Stimulated activated CD8-positive, alpha-beta memory T cell treated with anti-CD3 and anti-CD28 coated beads, Interleukin-2, amount 100 ng/mL, for 48 hours (primary cell): Measurements from ENCODE around the gene PRKCSH.

ENCODE experiments used
- DNase-seq, 2 donors: peaks; one replicate each; pipeline ENCODE4 v3.0.0-alpha.2; 2020; ENCODE audit warnings: low read depth in 2 of 2

PRKCSH gene

DNA sequence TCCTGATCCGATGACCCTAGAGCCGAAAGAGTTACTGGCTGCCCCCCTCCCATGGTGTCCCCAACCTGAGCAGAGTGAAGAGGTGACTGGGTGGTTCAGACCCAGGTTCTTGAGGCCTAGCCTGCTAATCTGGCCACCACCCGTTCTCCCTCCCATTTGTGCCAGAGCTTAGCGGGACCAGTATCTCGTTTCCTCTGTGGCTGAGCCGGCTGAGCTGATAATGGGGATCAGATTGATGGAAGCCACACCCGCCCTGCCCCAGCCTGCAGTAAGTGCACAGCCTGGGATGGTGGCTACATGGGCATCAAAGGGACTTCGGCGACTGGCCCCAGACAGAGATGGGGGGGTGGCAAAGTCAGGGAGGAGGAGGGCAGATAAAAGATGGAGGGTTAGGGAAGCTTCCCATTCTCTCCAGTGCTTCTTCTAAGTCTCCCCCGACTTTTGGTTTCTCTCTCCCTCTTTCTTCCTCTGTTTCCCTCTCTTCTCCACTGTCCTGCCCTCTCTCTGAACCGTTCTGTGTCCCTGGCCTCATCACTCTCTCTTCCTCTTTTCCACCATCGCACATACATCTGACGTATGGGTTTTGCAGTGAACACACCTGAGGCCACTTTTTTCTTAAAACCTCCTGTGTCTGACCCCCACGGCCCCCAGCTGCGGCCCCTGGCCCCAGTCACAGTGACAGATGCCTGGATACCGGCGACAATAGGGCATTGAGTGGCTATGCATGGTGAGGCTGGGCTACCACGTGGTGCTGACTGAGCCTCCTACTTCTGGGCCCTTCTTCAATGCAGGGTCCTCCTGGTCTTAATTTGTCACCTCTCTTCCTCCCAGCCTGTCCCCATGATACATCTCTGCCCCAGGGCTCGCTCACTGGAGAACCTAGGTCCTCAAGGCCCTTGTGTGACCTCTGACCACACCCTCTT lies 43.0 kb downstream of the PRKCSH start:
- DNase-seq = no peak

DNA sequence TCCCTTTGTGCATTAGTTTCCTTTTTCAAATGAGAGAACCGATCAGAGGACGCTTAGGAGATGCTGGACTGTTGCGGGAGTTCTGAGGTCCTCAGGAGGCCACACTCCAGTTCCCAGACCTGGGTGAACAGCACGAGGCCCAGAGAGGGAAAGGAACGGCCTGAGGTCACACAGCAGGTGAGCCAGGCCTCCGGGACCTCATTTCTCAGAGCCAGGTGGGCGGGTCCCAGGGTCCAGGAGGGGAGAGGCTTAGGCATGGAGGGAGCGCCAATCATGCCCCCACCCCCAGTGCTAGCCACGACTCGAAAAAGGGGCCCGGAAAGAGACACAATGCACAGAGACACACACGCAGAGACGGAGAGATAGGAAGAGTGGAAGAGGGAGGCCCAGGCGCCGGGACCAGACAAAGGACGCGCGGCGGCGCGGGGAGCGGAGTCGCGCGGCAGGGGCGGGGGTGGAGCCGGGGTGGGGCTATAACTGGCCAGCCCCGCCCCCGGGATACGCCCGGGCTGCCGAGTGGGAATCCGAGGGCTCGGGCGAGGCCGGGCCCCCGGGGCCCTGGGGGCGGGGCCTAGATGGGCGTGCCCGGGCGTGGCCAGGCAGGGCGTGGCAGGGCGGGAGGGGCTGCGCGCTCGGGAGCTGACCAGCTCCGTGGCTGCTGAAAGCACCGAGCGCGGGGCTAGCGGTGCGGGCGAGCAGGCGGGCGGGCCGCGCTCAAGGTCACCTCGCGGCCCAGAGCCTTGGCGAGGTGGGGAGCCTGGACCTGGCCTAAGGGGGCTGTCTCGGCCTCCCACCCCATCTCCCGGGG lies 43.9 kb downstream of the PRKCSH start:
- DNase-seq = peak; percentile 9 to 23

DNA sequence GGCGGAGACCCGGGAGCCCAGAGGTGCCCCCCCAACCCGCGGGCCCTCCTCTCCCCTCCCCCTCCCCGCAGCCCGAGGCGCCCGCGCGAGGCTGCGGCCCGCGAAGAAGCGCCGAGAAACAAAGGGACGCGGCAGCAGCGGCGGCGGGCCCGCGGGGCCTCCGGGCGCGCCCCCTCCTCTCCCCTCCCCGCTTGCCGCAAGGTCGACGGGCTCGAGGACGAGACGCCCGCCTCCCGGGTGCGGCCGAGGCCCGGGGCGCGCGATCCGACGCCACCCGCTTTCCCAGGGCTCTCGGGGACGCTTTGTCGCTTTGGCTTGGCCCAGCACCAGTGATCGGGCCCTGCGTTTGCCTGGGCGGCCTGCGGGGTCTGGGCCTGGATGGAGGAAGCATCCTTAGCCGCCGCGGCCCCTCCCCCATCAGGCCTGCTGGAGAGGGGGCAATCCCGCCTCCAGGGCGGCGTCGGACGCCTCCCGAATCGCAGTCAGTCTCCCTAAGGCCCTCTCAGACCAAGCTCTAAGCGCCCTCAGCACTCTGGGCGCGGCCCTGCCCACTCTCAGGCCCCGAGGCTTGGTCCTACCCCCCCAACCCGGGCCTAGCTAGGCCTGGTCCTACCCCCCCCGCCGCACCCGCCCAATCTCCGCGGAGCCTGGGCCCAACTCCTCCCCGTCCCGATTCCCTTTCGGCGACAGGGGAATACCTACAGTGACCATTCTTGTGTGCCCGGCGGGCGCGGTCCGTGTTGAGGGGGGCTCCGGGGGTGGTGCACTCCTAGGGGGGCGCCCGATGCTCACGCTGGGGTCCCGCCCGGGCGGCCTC lies 44.7 kb downstream of the PRKCSH start:
- no peak for DNase-seq

DNA sequence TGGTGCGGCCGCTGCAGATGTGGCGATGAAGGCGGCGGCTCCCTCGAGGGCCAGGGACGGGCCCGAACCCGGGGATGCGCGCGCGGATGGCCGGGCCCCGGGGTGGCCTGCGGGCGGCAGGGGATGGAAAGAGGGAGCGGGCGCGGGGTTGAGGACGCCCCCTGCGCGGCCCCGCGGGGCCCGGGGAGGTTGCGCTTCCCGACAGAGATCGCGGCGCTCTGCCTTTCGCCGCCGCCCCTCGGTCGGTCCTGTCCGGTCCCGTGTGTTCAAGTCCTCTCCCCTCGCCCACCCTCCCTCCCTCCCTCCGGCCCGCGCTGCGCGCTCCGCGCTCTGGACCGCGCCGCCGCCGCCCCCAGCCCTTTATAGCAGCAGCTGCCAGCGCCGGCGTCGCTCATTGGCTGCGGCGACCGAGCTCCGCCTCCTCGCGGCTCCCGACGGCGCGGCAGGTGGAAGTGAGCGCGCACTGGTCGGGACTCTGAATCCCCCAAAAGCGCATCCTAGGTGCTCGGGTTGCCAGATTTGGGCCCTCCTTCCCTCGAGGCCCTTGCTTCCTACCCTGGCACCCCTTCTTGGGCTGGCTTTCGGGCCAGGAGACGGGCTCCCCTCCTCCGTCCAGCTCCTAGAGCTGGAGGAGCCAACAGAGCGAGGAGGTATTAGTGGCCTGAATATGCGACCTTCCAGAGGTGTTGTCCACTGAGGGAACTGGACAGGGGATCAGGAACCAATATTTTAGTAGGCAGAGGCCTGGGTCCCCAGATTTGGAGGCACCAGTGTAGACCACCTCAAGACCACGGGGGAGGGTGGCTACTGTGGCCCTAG lies 45.5 kb downstream of the PRKCSH start, which contains the start of gene ELAVL3:
TSS of gene ELAVL3 (minus strand) at position 332 of the 819 bp plus-strand sequence. CDS start 438 bp downstream, outside the sequence.
- no peak for DNase-seq

DNA sequence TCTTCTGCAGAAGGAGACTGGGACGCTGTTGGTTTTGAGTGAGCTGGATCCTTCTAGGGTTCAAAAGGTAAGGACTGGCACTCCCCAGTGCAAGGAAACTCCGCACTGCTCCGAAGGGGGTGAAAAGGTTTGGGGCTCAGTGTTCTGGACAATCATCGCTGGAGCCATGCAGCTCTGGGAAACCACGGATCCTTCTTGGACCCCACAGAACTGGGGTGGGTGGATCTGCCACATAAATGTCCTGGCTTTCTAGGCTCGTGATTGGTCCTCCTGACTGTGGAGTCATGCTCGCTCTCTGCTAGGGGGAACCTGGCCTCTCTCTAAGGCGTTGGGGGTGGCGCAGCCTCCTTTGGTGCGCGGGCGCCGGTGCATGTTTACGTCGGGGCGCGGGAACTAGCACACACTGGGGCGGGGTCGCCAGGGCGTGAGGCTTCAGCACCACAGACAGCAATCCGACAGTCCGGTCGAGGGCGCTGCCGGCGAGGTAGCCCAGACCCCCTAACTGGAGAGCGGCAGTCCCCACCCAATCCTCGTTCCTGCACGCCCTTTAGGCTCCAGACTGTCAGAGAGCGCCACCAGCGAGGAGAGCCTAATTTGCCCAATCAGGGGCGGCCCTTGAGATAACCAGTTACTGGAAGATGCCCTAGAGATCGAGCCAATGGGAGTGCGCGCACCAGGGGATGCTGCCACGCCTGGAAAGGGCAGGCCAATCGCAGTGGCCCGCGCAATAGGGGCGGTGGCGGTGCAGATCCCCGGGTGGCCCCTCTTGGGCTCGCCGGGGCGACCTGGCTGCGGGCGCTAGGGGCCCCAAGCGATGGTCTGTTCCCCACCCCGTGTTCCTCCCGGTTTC lies 46.3 kb downstream of the PRKCSH start:
- peak; percentile 67 to 81 for DNase-seq

DNA sequence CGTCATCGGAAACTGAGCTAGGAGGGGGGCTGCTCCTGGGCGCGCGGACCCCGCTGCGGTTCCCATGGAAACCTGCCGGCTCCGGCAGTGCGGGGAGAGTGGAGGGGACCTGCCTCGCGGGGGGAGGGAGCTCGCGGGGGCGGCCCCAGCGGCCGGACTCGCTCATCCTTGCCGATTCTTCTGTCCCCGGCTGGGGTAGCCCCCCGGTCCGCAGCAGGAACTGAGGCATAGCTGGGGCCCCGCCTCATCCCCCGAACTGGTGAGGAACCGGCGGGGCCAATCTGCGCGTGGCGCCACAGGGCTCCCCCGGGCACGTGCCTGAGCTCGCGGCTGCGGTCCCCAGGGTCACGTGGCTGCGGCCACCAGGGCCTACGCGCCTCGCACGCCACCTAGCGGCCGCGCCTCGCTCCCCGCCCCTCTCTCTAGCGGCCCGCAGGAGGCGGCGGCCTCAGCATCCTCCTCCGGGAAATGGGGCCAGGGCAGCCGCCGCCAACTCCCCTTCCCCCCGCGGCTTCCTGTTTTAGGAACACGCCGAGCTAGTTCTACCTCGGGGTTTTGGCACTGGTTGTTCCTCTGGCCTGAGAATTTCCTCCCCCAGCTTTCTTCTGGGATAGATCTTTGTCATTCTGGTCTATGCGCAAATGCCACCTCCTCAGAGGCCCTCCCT lies 47.1 kb downstream of the PRKCSH start:
- DNase-seq = peak; percentile 82 to 86

DNA sequence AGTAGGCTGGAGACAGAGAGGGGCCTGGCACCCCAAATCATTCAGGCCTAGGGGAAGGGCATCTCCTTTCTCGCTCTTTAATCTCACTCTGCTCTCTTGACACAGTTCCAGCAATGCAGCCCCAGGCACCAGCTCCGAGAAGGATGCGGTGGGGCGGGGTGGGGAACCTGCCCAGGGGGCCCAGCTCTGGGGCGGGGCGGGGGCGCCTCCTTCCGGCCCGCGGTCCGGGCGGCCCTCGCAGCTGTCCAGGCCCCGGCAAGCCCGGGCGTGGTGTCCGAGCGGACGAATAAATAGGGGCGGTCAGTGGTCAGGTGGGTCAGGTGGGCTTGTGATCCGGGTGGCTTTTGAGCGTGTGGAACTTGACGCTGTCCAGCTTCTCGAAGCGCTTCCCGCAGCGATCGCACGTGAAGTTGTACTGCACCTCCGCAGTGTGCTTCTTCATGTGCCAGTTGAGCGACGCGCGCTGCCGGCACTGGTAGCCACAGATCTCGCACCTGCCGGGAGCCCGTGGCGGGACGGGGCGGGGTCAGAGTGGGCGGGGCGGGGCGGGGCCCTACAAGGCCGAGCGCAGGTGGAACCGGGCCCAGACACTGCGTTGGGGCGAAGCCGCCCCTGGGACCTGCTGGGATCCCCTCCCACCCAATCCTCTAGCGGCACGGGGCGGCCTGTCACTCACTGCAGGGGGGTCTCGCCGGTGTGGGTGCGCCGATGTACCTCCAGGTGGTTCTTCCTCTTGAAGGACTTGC lies 48.1 kb downstream of the PRKCSH start:
- DNase-seq = no peak

DNA sequence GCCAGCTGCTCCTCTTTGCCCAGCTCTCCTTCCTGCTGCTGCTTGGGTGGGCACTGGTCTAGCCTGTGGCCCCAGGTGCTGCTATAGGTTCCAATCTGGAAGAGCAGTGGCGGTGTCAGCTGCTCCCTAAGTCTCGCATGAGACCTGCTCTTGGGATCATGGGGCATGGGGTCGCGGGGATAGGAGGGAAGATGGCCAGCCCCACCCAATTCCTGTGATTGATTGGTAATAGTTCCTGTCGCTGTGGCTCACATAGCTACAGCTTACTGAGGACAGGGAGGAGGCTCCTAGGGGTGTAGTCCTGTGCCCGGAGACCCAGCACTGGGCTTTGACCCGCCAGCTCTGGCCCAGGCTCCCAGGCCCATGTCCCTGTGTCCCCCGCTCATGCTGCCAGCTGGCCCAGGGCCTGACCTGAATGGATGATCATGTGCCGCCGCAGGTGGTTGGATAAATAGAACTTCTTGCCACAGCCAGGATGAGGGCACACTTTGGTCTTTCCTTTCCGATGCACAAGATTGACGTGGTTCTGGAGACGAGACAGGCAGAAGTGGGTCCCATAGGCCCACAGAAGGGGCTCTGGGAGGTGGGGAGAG lies 49.9 kb downstream of the PRKCSH start:
- no peak for DNase-seq

DNA sequence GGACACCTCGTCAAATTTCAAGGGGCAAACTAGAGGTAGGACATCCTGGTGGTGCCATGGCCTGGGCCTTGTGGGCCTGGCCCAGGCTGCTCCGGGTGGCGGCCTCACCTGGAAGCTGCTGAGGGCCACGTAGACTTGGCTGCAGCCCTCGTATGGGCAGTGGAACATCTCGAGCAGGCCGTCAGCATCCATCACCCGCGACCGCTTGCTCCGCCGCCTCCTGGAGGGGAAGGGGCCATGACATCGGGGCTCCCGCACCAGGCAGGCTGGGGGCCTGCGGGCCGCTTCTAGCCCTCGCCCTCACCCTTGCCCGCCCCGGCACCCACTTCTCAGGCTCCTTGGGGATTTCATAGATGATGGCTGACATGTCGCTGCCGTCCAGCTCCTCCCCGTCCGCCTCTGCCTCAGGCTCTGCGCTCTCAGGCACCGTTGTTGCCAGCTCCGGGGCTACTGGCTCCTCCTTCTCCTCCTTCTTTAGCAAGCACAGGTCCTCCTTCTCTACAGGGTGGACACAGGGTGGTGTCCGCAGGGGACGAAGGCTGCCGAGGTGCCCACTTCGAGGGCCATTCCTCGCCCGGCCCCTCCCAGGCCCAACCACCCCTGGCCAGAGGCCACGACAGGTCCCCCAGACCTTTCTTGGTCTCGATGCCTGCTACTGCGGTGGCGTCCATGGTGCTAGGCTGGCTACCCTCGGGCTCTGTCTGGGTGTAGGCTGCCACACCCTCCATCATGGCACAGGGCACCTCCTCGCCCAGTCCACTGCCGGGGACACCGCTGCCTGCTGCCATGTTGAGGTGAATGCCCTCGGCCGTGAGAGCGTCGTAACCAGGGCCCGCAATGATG lies 51.4 kb downstream of the PRKCSH start:
- DNase-seq = no peak

DNA sequence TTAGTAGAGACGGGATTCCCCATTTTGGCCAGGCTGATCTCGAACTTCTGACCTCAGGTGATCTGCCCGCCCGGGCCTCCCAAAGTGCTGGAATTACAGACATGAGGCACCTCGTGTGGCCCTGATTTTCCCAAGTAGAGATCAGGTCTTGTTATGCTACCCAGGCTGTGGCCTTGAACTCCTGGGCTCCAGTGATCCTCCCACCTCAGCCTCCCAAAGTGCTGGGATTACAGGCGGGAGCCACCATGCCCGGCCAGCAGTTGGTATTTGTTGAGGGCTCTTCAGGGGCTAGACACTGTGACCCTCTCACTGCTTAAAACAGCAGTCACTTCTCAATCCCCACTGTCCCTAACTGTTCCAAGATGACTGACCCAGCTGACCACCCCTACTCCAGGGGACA lies 53.9 kb downstream of the PRKCSH start:
- DNase-seq = no peak

DNA sequence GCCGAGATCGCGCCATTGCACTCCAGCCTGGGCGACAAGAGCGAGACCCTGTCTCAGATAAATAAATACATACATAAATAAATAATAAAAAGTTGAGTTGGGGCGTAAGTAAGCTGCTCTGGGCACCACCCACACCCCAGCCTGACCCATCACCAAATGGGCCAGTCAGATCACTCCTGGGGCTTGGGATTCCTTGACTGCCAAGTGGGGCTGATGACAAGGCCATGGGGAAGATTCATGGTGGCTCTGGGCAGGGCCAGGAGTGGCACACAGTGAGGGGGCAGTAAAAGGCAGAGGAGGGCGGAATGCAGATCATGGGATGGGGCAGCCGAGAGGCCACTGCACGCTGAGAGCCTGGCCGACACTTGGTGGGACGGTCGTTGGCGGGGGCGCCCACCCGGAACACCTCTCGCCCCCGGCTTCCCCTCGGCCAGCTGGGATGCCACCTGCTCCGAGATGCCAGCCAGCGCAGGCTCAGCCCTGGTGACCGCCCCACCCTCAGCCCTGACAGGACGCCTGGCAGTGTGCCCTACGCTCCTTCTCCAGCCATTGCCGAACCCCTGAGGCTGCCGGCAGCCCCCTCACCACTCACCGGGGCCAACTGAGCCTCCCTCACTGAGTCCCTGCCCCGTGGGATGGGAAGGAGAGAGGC lies 59.3 kb downstream of the PRKCSH start:
- no peak for DNase-seq

DNA sequence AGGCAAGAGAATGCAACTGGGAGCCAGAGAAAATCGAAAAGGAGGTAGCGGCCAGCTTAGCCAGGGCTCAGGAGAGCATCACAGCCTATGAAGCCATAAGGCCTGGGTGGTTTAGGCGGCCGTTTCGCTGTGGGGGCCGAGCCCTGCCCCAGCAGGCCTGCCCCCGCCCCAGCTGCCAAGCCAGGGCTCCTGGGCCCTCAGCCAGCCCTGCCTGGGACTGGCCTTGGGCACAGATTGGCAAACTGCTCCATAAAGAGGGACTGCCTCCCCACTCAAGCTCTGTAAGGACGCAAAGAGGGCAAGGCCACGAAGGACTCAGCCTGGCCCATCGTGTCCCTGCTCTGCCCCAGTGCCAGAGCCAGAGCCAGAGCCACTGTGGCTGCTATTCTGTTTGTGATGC lies 60.0 kb downstream of the PRKCSH start:
- DNase-seq = no peak

DNA sequence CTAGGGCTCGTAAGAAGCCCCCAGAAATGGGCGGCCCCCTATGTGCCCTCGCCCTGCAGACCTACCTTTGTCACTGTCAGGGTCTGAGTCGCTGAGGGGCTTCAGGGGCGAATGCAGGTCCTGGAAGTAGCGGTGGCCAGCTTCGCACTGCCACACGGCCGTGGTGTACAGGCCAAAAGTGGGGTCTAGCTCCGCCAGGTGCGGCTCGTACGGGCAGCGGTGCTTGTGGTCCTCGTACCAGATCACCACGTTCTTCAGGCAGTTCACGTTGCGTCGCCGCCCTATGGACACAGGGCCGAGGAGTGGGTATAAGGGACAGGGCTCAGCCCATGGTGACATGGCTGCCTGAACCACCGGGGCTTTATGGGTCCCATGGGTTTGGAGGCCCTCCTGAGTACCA lies 60.5 kb downstream of the PRKCSH start:
- DNase-seq = no peak

DNA sequence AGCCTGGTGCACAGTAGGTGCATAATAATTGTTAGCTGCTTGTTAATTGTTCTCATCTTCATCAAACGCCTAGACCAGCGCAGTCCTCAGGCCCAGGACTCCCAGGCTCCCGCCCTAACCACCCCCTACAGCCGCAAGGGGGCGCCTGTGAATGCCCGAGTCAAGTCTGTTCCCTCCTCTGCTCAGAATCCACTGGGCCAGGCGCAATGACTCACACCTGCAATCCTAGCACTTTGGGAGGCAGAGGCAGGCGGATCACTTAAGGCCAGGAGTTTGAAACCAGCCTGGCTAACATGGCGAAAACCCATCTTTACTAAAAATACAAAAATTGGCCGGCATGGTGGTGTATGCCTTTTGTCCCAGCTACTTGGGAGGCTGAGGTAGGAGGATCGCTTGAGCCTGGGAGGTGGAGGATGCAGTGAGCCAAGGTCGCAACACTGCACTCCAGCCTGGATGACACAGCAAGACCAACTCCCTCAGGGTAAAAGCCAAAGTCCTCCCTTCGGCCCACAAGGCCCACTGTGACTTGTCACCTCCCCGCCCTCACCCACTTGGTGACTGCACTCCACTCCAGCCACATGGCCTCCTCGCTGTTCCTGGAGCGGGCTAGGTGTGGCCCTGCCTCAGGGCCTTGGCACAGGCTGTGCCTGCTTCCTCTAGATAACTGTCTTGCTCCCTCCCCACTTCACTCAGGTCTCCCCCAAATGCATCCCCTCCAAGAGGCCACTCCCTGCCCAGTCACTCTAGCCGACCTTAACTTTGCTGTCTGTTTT lies 61.1 kb downstream of the PRKCSH start:
- peak; percentile 54 to 65 for DNase-seq

DNA sequence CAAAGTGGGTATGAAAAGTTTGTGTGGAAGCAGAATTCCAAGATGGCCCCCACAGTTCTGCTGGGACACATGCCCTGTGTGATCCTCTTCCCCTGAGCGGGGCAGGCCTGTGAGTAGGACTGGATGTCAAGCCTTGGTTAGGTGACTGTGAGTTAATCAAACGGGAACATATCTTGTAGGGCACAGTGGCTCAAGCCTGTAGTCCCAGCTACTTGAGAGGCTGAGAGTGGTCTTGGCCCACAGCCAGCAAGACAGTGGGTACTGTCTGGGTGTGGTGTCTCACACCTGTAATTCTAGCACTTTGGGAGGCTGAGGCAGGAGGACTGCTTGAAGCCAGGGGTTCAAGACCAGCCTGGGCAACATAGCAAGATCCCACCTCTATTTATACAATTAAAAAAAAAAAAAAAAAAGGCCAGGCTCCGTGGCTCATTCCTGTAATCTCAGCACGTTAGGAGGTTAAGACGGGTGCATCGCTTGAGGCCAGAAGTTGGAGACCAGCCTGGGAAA lies 63.8 kb downstream of the PRKCSH start:
- DNase-seq = no peak

DNA sequence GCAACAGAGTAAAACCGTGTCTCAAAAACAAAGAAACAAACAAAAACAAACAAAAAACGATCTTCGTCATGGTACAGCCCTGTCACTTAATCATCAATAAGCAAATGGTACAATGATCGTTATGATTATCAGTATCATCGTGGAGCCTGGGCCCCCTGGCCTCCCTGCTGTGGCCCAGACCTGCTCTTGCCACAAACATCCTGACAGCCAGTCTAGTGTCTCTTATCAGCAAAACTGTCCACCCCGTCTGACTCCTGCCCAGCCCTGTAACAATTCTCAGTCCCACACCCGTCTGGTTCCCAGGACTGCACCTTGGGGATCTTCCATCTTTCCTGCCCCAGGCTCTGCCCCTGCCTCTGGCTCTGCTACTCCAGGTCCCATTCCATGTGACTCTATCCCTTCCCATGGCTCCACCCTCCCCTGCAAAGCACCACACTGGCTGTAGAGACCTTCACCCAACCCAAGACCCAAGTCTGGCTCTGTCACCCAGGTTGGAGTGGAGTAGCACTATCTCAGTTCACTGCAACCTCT lies 64.5 kb downstream of the PRKCSH start:
- no peak for DNase-seq
